HepG2 (cell line): Measurements from ENCODE around the gene GKN1. TPM values are rescaled to one million over a fixed set of nuclear protein-coding genes. Genes with fewer than 3 reads are reported as not detected.

Experiments used
- KLF6 ChIP-seq: IDR thresholded peaks from 2 replicates; pipeline ENCODE4 v1.8.0; 2016; ENCODE audit warnings: missing biosample characterization, missing genetic modification reagents
- PAF1 ChIP-seq: IDR thresholded peaks from 2 replicates; pipeline ENCODE4 v1.6.1; 2016; ENCODE audit warnings: missing genetic modification reagents, missing compliant biosample characterization
- SAP130 ChIP-seq: IDR thresholded peaks from 2 replicates; pipeline ENCODE4 v1.6.1; 2016; ENCODE audit warnings: low read depth
- SPEN ChIP-seq: sonication (generic); formaldehyde crosslinking; IDR thresholded peaks from 2 replicates; pipeline ENCODE4 v1.5.1; 2020; ENCODE audit warnings: low read depth, mild to moderate bottlenecking, missing genetic modification reagents
- STAG1 ChIP-seq: sonication (generic); formaldehyde crosslinking; IDR thresholded peaks from 2 replicates; pipeline ENCODE4 v1.4.0; 2020; ENCODE audit warnings: missing genetic modification reagents
- ZBTB3 ChIP-seq: sonication (generic); formaldehyde crosslinking; IDR thresholded peaks from 2 replicates; pipeline ENCODE4 v1.4.0; 2020; ENCODE audit warnings: low read depth, mild to moderate bottlenecking, moderate library complexity, missing genetic modification reagents, borderline replicate concordance
- ZFYVE20 ChIP-seq: sonication (generic); formaldehyde crosslinking; IDR thresholded peaks from 2 replicates; pipeline ENCODE4 v1.8.0; 2023; ENCODE audit warnings: low read depth, mild to moderate bottlenecking, moderate library complexity, missing genetic modification reagents, borderline replicate concordance
- ZNF234 ChIP-seq: sonication (generic); formaldehyde crosslinking; conservative IDR thresholded peaks from 2 replicates; pipeline ENCODE4 v1.5.1; 2020; ENCODE audit warnings: mild to moderate bottlenecking, missing genetic modification reagents
- polyA plus RNA-seq, 8 experiments: library from polyadenylated mRNA; depleted of rRNA in 3 of 8; stranded (reverse) in 7 of 8; unstranded in 1 of 8; fragments of >200 nt; fragmentation: Illumina TruSeq in 4 of 8; extraction: Trizol in 4 of 8; gene quantifications; 2 replicates each; pipeline versions ENCODE4 v1.2.1 to v1.2.3, GENCODE V29; 2011 to 2016; ENCODE audit warnings: low read depth in 4 of 8, missing spikeins in 1 of 8, mixed read lengths in 1 of 8; ENCODE audit not compliant: insufficient read depth in 1 of 8
- total RNA-seq, 5 experiments: library from RNA; depleted of rRNA; stranded (reverse); fragments of >200 nt; fragmentation: Illumina TruSeq; extraction: Trizol; gene quantifications; 2 replicates each; pipeline ENCODE4 v1.2.3, GENCODE V29; 2016; ENCODE audit warnings: low read depth in 1 of 5
- TF ChIP-seq, protein P1 (sequence below): IDR thresholded peaks from 2 replicates; pipeline ENCODE4 v1.6.1; 2016; ENCODE audit warnings: mild to moderate bottlenecking
- TF ChIP-seq, protein P2 (sequence below): sonication (generic); formaldehyde crosslinking; IDR thresholded peaks from 2 replicates; pipeline ENCODE4 v1.4.0; 2020; ENCODE audit warnings: missing genetic modification reagents, mild to moderate bottlenecking, borderline replicate concordance
- TF ChIP-seq, protein P3 (sequence below): sonication (generic); formaldehyde crosslinking; IDR thresholded peaks from 2 replicates; pipeline ENCODE4 v1.5.0; 2020; ENCODE audit warnings: mild to moderate bottlenecking, missing genetic modification reagents, moderate library complexity

Gene GKN1
- total and polyA plus RNA-seq, 2 of the 13 experiments (the other 11 are each of a cell fraction or from before 2014, with no cell fraction given) = not detected

DNA sequence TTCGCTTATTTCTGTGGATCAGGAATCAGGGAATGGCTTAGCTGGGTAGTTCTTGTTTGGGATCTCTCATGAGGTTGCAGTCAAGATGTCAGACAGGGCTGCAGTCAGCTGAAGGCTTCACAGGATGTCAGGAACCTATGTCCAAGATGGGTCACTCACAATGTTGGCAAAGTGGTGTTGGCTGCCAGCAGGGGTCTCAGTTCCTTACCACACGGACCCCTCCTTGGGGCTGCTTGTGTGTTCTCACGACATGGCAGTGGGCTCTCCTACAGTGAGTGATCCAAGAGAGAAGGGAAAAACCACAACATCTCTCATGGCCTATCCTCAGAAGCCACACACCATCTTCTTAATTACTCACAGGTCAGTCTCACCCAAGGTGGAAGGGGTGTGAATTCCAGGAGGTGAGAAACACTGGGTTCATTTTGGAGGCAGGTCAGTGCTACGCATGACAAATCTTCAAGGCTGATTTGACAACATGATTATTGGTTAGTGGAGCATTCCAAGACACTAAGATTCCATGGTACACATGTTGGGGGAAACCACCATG lies 37.2 kb downstream of the GKN1 start (continued):
- TF ChIP-seq ZBTB3 (CRISPR knock-in tag) = no peak
- TF ChIP-seq, protein P1, sequence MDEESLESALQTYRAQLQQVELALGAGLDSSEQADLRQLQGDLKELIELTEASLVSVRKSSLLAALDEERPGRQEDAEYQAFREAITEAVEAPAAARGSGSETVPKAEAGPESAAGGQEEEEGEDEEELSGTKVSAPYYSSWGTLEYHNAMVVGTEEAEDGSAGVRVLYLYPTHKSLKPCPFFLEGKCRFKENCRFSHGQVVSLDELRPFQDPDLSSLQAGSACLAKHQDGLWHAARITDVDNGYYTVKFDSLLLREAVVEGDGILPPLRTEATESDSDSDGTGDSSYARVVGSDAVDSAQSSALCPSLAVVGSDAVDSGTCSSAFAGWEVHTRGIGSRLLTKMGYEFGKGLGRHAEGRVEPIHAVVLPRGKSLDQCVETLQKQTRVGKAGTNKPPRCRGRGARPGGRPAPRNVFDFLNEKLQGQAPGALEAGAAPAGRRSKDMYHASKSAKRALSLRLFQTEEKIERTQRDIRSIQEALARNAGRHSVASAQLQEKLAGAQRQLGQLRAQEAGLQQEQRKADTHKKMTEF (CRISPR knock-in tag) = no peak
- no peak for TF ChIP-seq KLF6 (CRISPR knock-in tag)
- TF ChIP-seq STAG1 (CRISPR knock-in tag) = peak; percentile 45
- no peak for TF ChIP-seq SAP130 (CRISPR knock-in tag)
- TF ChIP-seq ZFYVE20 (CRISPR knock-in tag) = no peak
- TF ChIP-seq, protein P2, sequence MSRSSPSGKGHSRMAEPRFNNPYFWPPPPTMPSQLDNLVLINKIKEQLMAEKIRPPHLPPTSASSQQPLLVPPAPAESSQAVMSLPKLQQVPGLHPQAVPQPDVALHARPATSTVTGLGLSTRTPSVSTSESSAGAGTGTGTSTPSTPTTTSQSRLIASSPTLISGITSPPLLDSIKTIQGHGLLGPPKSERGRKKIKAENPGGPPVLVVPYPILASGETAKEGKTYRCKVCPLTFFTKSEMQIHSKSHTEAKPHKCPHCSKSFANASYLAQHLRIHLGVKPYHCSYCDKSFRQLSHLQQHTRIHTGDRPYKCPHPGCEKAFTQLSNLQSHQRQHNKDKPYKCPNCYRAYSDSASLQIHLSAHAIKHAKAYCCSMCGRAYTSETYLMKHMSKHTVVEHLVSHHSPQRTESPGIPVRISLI = no peak
- TF ChIP-seq, protein P3, sequence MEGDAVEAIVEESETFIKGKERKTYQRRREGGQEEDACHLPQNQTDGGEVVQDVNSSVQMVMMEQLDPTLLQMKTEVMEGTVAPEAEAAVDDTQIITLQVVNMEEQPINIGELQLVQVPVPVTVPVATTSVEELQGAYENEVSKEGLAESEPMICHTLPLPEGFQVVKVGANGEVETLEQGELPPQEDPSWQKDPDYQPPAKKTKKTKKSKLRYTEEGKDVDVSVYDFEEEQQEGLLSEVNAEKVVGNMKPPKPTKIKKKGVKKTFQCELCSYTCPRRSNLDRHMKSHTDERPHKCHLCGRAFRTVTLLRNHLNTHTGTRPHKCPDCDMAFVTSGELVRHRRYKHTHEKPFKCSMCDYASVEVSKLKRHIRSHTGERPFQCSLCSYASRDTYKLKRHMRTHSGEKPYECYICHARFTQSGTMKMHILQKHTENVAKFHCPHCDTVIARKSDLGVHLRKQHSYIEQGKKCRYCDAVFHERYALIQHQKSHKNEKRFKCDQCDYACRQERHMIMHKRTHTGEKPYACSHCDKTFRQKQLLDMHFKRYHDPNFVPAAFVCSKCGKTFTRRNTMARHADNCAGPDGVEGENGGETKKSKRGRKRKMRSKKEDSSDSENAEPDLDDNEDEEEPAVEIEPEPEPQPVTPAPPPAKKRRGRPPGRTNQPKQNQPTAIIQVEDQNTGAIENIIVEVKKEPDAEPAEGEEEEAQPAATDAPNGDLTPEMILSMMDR = peak; percentile 53
- no peak for TF ChIP-seq ZNF234 (CRISPR knock-in tag)
- no peak for TF ChIP-seq SPEN (CRISPR knock-in tag)
- no peak for TF ChIP-seq PAF1 (CRISPR knock-in tag)
